Measurements from ENCODE around the gene FHOD3.
A peak's percentile ranks its signal among the peaks of the same experiment; 100 is the strongest.

FHOD3 gene

DNA sequence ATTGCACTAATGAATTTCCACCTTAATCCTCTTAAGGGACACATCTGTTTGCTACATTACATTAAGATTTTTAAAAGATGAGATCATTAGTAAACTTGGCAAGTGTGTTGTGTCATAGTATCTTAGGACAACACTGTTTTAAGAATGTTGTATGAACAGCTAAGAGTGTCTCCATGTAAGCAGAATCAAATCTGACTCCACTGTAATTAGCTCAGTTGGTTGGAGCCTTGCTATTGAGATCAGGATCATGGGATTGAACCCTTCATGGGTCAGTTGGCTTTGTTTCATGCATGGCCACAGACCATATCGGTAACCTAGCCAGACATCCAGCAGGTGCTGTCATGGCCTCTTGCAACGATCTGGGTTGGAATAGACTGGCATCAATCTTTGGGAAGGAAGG is 5.2 kb downstream of the FHOD3 start:
- H3K4me3 ChIP-seq (ENCODE audit: low read depth, low read length): no peak overlapping the region
- TF ChIP-seq, protein P1, sequence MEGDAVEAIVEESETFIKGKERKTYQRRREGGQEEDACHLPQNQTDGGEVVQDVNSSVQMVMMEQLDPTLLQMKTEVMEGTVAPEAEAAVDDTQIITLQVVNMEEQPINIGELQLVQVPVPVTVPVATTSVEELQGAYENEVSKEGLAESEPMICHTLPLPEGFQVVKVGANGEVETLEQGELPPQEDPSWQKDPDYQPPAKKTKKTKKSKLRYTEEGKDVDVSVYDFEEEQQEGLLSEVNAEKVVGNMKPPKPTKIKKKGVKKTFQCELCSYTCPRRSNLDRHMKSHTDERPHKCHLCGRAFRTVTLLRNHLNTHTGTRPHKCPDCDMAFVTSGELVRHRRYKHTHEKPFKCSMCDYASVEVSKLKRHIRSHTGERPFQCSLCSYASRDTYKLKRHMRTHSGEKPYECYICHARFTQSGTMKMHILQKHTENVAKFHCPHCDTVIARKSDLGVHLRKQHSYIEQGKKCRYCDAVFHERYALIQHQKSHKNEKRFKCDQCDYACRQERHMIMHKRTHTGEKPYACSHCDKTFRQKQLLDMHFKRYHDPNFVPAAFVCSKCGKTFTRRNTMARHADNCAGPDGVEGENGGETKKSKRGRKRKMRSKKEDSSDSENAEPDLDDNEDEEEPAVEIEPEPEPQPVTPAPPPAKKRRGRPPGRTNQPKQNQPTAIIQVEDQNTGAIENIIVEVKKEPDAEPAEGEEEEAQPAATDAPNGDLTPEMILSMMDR (IDR thresholded peaks at IDR 0.05; ENCODE audit: low read depth, low read length): no peak

DNA sequence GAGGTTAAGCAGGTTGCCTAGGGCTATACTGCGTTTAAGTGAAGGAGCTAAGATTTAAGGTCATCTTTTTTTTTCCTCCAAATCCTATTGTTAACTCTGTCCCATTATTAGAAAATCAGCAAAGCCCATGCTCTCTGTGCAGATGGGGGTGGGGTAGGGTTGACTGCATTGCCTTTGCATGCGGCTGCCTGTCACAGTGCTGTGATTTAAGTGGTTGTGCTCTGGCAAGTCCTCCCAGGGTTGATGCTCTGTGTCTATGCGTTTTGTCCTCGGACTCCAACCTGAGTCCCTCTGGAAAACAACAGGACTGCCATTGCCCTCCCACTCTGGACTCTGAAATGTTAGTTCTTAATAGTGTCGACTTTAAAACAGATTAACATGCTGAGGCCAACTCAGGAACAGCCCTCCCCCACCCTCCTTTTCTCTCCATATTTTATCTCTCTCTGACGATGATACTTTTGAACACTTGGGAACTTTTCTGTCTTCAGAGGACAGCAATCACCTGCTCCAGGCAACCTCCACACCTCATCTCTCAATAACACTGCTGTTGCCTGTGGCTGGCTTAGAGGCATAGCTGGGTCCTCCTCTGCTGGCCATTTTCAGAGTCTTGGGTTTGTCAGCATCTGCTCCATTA is 5.8 kb downstream of the FHOD3 start:
- H3K4me3 ChIP-seq (ENCODE audit: low read depth, low read length): no peak overlapping the region
- TF ChIP-seq, protein P1 (IDR thresholded peaks at IDR 0.05; ENCODE audit: low read depth, low read length): no peak

DNA sequence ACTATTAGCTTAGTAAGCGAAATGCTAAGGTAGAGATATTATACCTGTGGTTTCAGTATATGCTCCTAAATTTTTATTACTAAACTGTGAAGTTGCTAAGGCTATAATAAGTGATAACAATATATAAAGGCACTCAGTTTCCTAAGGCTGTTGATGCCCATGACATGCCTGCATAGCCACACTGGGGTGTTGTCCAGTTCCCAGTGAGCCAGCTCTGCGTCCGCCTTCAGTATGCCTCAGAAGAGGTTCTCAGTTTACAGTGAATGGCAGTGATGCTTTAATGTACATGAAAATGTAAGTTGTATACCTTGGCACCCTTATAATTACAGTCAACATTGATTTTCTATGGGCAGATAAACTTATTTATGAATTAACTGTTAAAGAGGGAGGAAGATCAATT is 7.2 kb downstream of the FHOD3 start:
- TF ChIP-seq, protein P1 (IDR thresholded peaks at IDR 0.05; ENCODE audit: low read depth, low read length): no peak
- H3K4me3 ChIP-seq (ENCODE audit: low read depth, low read length): no peak overlapping the region

DNA sequence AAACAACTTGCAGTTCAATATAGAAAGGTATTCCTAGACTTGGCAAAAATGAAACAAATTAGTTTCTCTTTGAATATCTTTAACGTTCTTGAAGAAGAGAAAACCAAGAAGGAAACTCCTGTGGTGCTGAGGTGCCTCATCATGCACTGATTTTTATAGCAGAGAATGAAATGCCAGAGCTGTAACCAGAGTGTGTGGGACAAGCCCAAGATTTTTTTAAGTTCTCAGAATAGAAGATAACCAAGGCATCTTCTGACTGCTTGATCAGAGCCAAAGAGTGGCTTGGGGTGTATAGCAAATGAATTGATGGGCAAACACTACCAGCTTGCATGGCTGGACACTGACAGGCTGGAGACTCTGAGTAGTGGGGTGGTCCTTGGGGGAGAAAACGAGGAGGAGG is 7.9 kb downstream of the FHOD3 start:
- H3K4me3 ChIP-seq (ENCODE audit: low read depth, low read length): no peak overlapping the region
- TF ChIP-seq, protein P1 (IDR thresholded peaks at IDR 0.05; ENCODE audit: low read depth, low read length): no peak

DNA sequence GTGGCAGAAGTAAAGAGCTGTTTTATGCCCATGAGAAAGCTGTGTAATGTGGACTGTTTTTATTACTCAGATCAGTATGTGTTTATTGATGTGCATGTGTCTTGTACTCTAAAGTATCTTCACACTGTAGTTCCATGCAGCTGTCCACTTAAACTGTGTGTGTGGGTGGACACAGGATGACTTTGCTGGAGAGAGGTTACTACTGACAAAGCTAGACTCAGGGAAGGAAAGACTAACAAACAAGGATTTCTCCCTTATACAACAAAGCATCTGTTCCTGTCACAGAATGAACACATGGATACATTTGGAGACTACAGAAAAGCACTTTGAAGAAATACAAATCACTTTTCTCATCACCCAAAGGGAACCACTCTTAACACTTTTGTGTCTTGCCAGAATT is 10.0 kb downstream of the FHOD3 start:
- TF ChIP-seq, protein P1 (IDR thresholded peaks at IDR 0.05; ENCODE audit: low read depth, low read length): no peak
- no peak overlapping the region for H3K4me3 ChIP-seq (ENCODE audit: low read depth, low read length)

DNA sequence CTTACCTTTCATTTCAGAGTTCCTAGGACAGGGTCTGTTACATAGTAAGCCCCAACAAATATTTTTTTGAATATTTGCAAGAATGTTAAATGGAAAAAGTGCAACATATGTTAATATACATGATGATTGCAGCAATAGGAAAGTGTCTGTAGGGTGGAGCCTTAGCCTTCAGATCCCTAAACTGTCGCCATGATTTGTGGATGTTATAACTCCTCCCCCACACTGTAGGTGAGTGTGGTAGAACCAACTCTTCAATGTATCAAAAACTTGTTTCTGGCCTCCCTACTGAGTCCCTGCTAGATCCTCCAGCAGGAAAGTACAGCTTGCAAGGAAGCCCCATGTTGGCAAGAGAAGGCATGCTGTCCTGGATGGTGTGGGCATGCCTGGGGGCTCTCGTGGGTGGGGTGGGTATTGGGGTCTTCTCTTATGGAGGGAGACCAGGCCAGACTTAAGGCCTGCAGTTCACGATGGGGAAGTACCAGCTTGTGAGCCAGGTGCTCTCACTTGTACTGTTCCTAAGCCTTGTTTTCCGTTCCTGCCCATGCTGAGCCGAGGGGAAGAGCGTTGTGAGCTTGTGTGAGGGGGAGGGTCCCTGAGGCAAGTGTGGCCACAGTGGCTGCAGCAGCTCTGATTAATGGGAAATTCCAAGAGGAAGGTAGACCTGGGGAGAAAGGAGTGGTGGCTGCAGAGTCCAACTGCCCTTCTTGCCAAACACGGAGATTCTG is 11.4 kb downstream of the FHOD3 start:
- TF ChIP-seq, protein P1 (IDR thresholded peaks at IDR 0.05; ENCODE audit: low read depth, low read length): no peak
- H3K4me3 ChIP-seq (ENCODE audit: low read depth, low read length): 0 out of 2 replicates have a peak overlapping the region, but pooled peaks have one; percentile 2
